GM10266 (cell line): ENCODE data around the gene OR4S2.

Experiments
- DNase-seq: peaks from one replicate; pipeline ENCODE4 v3.0.0; 2012; ENCODE audit errors: extremely low spot score
- CTCF ChIP-seq: IDR thresholded peaks from 2 replicates; pipeline ENCODE4 v1.5.1; 2012; ENCODE audit warnings: mild to moderate bottlenecking, low read depth; ENCODE audit not compliant: control insufficient read depth, insufficient read depth; ENCODE audit errors: missing control alignments

The OR4S2 gene

GRCh38 chr11:55658608-55659007 lies 10.5 kb downstream of the OR4S2 start:
- DNase-seq, result no peak
- no peak for TF ChIP-seq CTCF

GRCh38 chr11:55661901-55662300 lies 13.8 kb downstream of the OR4S2 start, which contains the start of gene OR4C6:
TSS of gene OR4C6 (plus strand) at chr11:55662201. CDS start at chr11:55665167, 2,966 bp downstream.
- DNase-seq, result no peak

GRCh38 chr11:55669376-55669775 lies 21.2 kb downstream of the OR4S2 start:
- TF ChIP-seq CTCF, result no peak
- no peak for DNase-seq

More at GRCh38 chr11:55661901-55662300, 13.8 kb downstream of the OR4S2 start, which contains the start of gene OR4C6:
- no peak for TF ChIP-seq CTCF

GRCh38 chr11:55673860-55674259 lies 25.7 kb downstream of the OR4S2 start:
- TF ChIP-seq CTCF, result no peak
- no peak for DNase-seq

GRCh38 chr11:55697817-55698216 lies 49.7 kb downstream of the OR4S2 start:
- DNase-seq, result no peak
- TF ChIP-seq CTCF, result no peak

- TF ChIP-seq CTCF, result no peak
- DNase-seq, result no peak
Observed at GRCh38 chr11:55701429-55701828, 53.3 kb downstream of the OR4S2 start.
